ENCODE measurements around the gene PANK4. TPM values are rescaled to one million over a fixed set of nuclear protein-coding genes. Genes with fewer than 3 reads are reported as not detected.
A peak's percentile ranks its signal among the peaks of the same experiment; 100 is the strongest.

The PANK4 gene
- total and polyA plus RNA-seq, 2 of the 8 experiments (the other 6 are each of a cell fraction or from before 2014, with no cell fraction given) = 20.1 to 29.7 TPM

GRCh38 chr1:2539312-2539907, 13.0 kb upstream of the PANK4 start:
- peak overlapping the region; percentile 91 for H4K91ac ChIP-seq (replicated peaks; ENCODE audit: insufficient read length, low read length)
- H2BK5ac ChIP-seq (ENCODE audit: low read depth, low read length) = no peak overlapping the region
- FAIRE-seq = no peak
- no peak overlapping the region for H2AK5ac ChIP-seq (ENCODE audit: low read depth, low read length)
- H3K56ac ChIP-seq (replicated peaks; ENCODE audit: insufficient read length, low read depth, low read length) = no peak overlapping the region
- no peaks in the 10 kb centered on the region for H3K79me2 ChIP-seq (ENCODE audit: control insufficient read depth in 1 of 2, insufficient read depth in 2 of 2, low read length in 2 of 2)
- 63% methylated on average over 8 of the region's 12 CpGs; no CpG with 5 or more reads in 1 of the 2 experiments for WGBS, 2 experiments (ENCODE audit: extremely low coverage in 1 of 2, insufficient coverage in 1 of 2, insufficient read length in 1 of 2, insufficient replicate concordance in 2 of 2, low coverage in 1 of 2, low lambda C conversion rate in 2 of 2, missing lambda C conversion rate in 1 of 2)
- no peak overlapping the region for H4K8ac ChIP-seq (ENCODE audit: extremely low read depth, insufficient read depth, low read length)
- no peaks in the 10 kb centered on the region for H3K9me3 ChIP-seq (ENCODE audit: insufficient read depth in 2 of 2, low read depth in 1 of 2, low read length in 1 of 2)
- no peaks in the 10 kb centered on the region for H3K79me1 ChIP-seq (ENCODE audit: low read depth, low read length)
- H2BK120ac ChIP-seq (replicated peaks; ENCODE audit: low read depth, low read length) = no peak overlapping the region
- H2BK12ac ChIP-seq (ENCODE audit: low read depth, low read length) = 0 out of 2 replicates have a peak overlapping the region, but pooled peaks have one; percentile 39
- peaks cover 0 to 44% (median 33%) of the 10 kb centered on the region in 4 experiments; a peak in 6 of 7 replicates for H3K27me3 ChIP-seq (replicated peaks in 1 of 4; ENCODE audit: control insufficient read depth in 3 of 4, extremely low read depth in 1 of 4, insufficient read depth in 3 of 4, low read length in 3 of 4)
- no peak overlapping the region for H3K4me2 ChIP-seq (ENCODE audit: insufficient read depth in 1 of 2, low read depth in 2 of 2, low read length in 2 of 2)
- TF ChIP-seq YY1 (IDR thresholded peaks at IDR 0.05; ENCODE audit: low read depth, low read length) (no peak), RAD21 (IDR thresholded peaks at IDR 0.05 in 1 of 2, conservative IDR thresholded peaks at IDR 0.05 in 1 of 2; ENCODE audit: low read depth in 2 of 2, low read length in 2 of 2) (peak; percentile 36 to 48), CTCF (IDR thresholded peaks at IDR 0.05; ENCODE audit: control extremely low read depth in 1 of 3, insufficient read depth in 1 of 3, low read depth in 1 of 3, low read length in 3 of 3) (peak in 2 of 3 experiments; percentile 59 to 60; a peak in 3 of 4 replicates), TCF12 (IDR thresholded peaks at IDR 0.05; ENCODE audit: low read depth, low read length) (peak; percentile 77; the same call in 1 of the 2 replicates), POU5F1 (IDR thresholded peaks at IDR 0.05; ENCODE audit: low read depth, low read length) (no peak)
- no peak overlapping the region for H3K27ac ChIP-seq (ENCODE audit: low read depth, low read length)
- no peaks in the 10 kb centered on the region for H3K36me3 ChIP-seq (ENCODE audit: control insufficient read depth in 2 of 4, insufficient read depth in 4 of 4, low read length in 3 of 4)
- no peak overlapping the region for H2BK15ac ChIP-seq (ENCODE audit: low read length)
- DNase-seq (ENCODE audit: low read depth in 1 of 2, low spot score in 2 of 2) = peak in 1 of 2 experiments; percentile 92
- no peak overlapping the region for H3K18ac ChIP-seq (ENCODE audit: extremely low read depth, low read length)
- H3K14ac ChIP-seq (ENCODE audit: insufficient read length) = no peak overlapping the region
- peaks cover 0 to 36% (median 20%) of the 10 kb centered on the region in 4 experiments; a peak in 6 of 7 replicates for H3K4me1 ChIP-seq (replicated peaks in 1 of 4; ENCODE audit: control insufficient read depth in 3 of 4, insufficient read depth in 4 of 4, low read length in 3 of 4)
- H2AFZ ChIP-seq (ENCODE audit: low read length) = no peak overlapping the region
- H3K4ac ChIP-seq (replicated peaks; ENCODE audit: insufficient read length, low read depth, low read length) = no peak overlapping the region
- no peak overlapping the region for H3K9ac ChIP-seq (replicated peaks in 1 of 4; ENCODE audit: extremely low read depth in 1 of 4, low read depth in 3 of 4, low read length in 3 of 4)
- H4K20me1 ChIP-seq (replicated peaks in 1 of 2; ENCODE audit: control insufficient read depth in 1 of 2, insufficient read depth in 2 of 2, low read length in 2 of 2) = peaks cover 0 to 5% of the 10 kb centered on the region in 2 experiments
- H4K5ac ChIP-seq (ENCODE audit: insufficient read length, low read depth, low read length) = no peak overlapping the region
- H2BK20ac ChIP-seq (ENCODE audit: low read length) = no peak overlapping the region
- CTCF ChIA-PET (ENCODE audit: partially characterized antibody) = interaction anchor here (0.7 to 3.0 kb wide), 17 partner anchors 8 to 850 kb away, joined by 3 to 17 read pairs (median 4); partner anchors contain the start of genes PANK4 and TNFRSF14
- no peak overlapping the region for H3K4me3 ChIP-seq (ENCODE audit: extremely low read depth in 1 of 4, insufficient read depth in 2 of 4, low read depth in 3 of 4, low read length in 4 of 4)
- no peaks in the 10 kb centered on the region for H3K23me2 ChIP-seq (ENCODE audit: low read depth, low read length)
- POLR2A ChIA-PET (ENCODE audit: partially characterized antibody) = interaction anchor here (0.6 kb wide), 1 partner anchor 97 kb away, joined by 3 read pairs; no protein-coding TSS in a partner anchor
- no peak overlapping the region for H3K23ac ChIP-seq (ENCODE audit: insufficient read length)

All from H1 (cell line).